Measurements from ENCODE around the gene JMJD8.

Gene JMJD8

DNA sequence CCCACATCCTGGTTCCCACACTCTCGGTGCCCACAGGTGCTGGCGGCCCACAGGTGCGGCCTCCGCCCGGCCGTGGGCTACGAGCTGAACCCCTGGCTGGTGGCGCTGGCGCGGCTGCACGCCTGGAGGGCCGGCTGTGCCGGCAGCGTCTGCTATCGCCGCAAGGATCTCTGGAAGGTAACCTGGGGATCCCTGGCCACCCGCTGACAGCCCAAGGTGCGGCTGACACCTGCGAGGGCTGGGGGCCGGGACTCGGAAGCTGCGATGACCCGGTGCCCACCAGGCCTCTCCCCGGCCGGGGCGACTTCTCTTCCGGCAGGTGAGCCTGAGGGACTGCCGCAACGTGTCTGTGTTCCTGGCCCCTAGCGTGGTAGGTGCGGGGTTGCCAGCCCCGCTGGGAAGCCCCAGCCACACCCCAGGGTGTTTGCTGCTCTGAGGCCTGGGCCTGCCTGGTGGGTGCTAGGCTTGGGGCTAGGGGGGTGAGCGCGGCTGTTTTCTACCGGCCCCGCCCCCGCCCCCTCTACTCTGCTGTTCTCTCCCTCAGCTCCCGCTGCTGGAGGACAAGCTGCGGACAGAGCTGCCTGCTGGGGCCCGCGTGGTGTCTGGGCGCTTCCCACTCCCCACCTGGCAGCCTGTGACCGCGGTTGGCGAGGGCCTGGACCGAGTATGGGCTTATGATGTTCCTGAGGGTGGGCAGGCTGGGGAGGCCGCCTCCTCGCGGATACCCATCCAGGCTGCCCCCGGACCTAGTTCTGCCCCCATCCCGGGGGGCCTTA, 37.8 kb upstream of the JMJD8 start:
- peak; percentile 15 for DNase-seq

GRCh38 chr16:720990-721764, 37.0 kb upstream of the JMJD8 start, which contains the start of gene ANTKMT:
Gene ANTKMT, plus strand, starts transcription at chr16:721146. Its CDS starts 129 bp downstream, at chr16:721275.
- peak; percentile 69 for DNase-seq

GRCh38 chr16:720447-720989, 36.4 kb upstream of the JMJD8 start:
- no peak for DNase-seq

- no peak for DNase-seq
These were observed 35.8 kb upstream of the JMJD8 start for GRCh38 chr16:719815-720446.

DNA sequence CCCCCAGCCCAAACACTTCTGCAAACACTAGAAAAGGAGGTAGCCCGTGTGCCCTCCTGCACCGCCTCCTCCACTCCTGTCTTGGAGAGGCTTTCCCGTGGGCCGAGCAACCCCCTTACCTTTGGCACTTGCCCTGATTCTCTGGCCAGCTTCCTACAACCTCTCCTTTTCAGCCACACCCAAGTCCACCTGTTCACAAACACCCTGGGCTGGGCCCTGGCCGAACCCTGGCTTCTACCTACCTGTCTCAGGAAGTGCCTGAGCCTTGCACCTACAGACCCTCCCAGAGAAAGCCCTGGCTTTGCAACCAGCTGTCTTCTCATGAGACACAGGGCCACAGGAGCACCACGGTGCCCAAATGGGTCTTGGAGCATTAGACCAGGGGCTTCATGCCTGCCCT, 34.8 kb upstream of the JMJD8 start:
- no peak for DNase-seq

GRCh38 chr16:718389-718788, 34.3 kb upstream of the JMJD8 start:
- no peak for DNase-seq

GRCh38 chr16:717450-718245, 33.5 kb upstream of the JMJD8 start:
- no peak for DNase-seq

- DNase-seq, result no peak
These were observed 32.7 kb upstream of the JMJD8 start for GRCh38 chr16:716768-717325.

DNA sequence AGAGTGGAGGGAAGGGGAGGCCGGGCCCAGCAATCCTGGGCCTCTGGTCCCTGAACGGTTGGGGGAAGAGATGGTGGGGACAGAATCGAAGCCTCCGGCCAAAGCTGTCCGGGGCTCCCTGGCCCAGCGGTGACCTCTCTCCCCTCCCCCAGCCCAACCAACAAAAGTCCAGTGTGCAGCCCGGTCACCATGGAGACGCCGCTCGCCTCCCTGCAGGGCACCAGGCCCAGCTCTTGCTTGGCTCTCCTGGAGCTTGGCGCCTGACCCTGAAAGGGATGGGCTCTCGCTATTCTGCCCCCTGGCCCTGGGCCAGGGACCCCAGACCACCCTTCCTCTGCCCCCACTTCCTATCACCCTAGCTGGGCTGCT, 32.0 kb upstream of the JMJD8 start:
- no peak for DNase-seq

GRCh38 chr16:715477-716199, 31.5 kb upstream of the JMJD8 start:
- DNase-seq, result no peak

DNA sequence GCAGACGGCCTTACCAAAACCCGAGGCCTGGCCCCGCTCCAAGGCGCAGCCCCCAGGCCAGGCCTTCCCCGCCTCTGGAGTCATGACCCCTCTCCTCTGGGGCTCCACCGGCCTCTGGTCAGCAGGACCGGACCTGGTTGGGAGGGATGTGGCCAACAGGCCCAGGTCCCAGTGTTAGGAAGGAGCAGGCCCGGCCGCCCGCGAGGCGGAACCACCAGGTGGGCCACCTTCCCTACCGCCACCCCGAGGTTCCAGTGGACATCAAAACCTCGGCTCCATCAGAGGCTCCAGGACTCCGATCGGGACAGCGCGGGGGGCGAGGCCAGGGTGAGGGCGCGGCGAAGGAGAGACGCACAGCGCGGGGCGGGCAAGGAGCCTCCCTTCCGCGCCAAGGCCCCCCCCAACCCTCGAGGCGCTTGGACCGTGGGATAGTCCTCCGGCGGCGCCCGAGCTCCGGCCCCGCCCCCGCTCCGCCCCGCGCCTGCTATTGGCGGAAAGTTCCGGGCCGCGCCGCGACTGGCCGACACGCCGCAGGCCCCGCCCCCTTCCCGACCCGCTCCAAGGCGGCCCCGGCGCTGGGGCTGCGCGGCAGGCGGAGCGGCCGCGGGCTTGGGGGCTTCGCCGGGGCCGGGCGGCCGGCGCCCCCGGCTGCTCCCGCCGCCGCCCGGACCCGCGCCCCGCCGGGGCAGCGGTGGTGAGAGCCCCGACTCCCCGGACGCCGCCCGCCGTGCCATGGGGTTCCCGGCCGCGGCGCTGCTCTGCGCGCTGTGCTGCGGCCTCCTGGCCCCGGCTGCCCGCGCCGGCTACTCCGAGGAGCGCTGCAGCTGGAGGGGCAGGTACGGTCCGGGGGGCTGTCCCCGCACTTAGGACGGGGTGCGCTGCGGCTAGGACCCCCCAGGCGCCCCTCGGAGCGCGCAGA, 30.7 kb upstream of the JMJD8 start, which contains the start of gene METRN:
Gene METRN, plus strand, starts transcription at position 561 of the 919 bp plus-strand sequence. Its CDS starts 172 bp downstream, at position 733.
- DNase-seq, result peak; percentile 79

- DNase-seq, result no peak
These were observed 29.9 kb upstream of the JMJD8 start for GRCh38 chr16:714079-714478.

GRCh38 chr16:712740-713250, 28.7 kb upstream of the JMJD8 start:
- peak; percentile 27 for DNase-seq

- peak; percentile 63 for DNase-seq
These were observed 27.6 kb upstream of the JMJD8 start for GRCh38 chr16:711548-712320.

DNA sequence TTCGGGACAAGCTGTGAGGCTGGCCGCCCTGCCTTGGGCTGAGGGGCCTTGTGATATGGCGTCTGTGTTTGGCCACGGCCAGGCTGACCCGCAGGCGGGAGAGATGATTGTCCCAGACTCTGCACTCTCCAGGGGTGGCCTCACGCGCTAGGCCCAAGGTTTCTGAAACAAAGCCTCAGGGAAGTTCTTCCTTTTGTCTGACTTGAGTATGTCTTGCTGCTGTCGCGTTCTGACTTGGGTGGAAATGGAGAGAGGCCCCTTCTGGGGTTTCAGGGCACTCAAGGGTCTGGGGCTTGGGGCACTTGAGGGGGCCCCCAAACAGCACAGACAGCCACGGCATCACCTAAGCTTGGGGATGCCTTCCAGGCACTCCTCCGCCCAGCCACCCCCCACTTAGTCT, 26.9 kb upstream of the JMJD8 start:
- DNase-seq, result no peak

DNA sequence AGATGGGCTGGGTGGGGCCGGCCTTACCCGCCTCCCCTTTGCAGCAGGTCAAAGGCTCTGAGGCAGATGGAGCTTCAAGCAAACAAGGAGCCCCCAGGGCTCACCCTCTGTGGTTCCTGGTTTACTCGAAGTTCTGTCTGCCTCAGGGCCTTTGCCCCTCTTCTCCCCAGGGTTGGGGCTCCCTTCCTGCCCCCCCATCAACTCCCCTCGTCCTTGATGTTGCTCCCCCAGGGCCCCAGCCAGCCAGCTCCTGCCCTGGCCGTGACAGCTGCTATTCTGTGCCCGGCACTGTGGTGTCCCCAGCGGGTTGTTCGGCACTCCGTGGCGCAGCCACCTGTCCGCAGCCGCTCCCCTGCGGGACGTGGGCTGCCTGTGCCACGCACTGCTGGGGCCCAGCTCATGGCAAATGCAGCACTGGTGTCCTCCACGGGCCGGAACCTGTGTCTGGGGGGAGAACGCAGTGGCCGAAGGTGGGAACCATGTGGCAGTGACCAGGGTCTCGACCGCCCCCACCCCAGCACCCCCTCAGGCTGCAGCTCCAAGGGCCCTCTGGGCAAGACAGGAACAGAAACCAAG, 26.5 kb upstream of the JMJD8 start:
- no peak for DNase-seq

DNA sequence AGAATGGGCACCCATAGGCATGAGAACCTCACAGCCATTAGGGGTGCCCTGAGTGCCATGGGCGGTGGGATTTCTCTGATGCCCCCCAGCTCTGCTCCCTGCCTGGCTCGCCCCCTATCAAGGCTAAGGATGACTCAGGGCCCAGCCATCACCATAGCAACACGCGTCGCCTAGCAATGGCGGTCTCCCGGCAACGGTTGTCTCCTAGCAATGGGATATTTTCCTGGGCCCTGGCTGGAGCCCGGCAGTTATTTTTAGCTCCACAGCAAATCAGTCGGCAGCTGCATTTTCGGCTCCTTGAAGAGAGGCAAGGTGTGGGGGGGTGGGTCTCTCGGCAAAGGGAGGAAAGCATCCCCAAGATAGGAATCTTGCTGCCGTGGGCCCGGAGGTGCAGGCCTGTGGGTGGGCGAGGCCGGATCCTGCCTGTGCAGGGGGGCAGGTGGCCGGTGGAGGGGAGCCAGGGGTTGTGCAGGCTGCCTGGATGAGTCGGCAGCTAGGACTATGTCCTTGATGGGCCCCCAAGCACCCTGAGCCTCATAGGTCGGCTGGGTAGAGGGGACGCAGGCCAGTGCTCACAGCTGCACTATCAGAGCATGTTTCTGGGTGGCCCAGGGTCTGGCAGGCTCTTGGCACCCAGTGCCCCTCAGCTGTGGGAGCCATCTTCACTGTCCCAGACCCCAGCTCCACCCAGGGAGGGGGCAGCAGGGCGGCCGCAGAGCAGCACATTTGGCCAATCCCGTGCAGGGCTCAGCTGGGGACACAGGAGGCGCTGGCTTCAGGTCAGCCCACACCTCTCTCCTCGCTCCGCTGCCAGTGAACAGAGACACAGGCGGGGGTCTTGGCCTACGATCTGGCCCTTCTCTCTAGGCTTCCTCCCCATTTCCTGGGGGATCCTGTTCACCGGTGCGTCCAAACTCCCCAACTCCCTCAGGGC, 25.7 kb upstream of the JMJD8 start:
- no peak for DNase-seq

DNA sequence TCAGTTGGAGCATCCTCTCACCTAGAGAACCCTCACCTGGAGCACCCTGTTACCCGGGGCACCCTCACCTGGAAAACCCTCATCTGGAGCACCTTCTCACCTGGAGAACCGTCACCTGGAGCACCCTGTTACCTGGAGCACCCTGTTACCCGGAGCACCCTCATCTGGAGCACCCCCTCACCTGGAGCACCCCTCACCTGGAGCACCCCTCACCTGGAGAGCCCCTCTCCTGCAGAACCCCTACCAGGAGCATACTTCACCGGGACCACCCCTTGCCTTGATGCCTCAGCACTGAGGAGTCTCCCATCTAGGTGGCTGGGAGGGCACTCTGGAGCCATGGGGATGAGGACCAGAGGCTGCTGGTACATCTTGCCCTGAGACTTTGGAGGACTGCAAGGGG, 24.8 kb upstream of the JMJD8 start:
- DNase-seq, result no peak
